Stimulated activated CD4-positive, alpha-beta T cell treated with anti-CD3 and anti-CD28 coated beads, TNF-alpha, amount 100 ng/mL, for 24 hours (primary cell): Measurements from ENCODE around the gene P2RY6.
"Not testable (repeated sequence)": the region's sequence is repeated elsewhere in the genome, so short reads cannot be mapped to it uniquely, and the experiment has no call there.

Source experiments
- DNase-seq, 3 experiments: peaks; one replicate each; pipeline ENCODE4 v3.0.0-alpha.2; 2020; ENCODE audit warnings: low read depth in 3 of 3

P2RY6 gene

GRCh38 chr11:73271936-73272679, at the start of gene P2RY6:
TSS of gene P2RY6 (plus strand) at chr11:73272338. CDS start at chr11:73296519, 24,181 bp downstream.
- DNase-seq: no peak

DNA sequence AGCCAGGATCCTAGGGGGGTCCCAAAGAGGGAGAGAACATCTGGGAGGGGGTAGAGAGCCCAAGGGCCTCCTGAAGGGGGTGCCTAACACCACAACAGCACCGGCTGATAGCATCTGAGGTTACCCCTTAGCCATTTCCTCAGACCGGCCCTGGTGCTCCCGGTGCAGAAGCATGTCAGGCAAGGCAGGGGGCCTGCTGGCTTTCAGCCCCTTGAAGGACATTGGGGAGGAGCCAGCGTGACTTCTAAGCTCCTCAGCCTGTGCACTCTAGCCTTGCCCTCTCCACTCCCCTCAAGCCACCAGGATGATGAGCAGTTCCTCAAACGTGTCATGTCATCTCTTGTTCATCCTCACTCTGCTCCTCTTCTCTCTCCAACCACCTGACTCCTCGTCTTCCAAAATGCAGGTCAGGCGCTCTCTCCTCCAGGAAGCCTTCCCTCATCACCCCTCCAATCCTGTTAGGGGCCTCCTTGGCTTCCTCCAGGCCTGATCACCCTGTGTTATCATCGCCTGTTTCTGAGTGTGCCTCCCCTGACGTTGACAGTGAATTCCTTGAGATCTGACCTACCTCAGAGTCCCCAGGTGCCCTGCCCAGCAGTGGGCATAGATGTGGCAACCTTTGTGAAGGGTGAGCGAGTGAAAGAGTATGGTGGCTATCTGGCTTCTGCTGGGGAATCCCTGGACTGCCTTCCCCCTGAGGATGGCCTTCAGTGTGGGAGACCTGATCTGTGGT, 48.0 kb upstream of the P2RY6 start:
- DNase-seq: no peak

DNA sequence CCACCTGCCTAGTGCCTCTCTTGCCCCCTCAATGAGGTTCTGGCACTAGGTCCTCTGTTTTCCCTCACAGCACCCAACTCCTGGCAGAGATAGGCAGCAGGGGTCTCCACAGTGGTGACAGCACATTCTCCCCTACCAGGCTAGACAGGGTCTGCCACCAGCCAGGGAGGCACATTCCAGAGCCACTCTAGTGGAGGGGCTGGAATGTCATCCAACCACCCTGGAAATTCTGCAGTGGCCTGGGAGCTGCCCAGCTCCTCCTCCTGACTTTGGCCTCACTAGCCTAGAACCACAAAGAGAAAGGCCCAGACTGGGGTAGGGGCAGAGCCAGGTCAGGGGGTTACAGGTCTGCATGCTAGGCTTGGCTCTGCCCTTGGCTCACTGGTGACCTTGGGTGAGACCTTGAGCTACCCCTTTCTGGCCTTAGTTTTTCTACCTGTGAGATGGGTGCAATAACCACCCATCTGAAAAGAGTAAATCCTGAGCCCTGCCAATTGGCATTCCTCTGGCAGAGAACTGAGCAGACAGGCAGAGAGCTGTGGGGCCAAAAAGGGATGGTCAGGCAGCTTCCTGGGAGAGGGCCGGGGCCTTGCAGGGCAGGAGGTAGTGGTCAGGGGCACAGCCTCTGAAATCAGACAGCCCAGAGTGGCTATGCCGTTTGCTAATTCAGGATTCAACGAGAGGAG, 47.0 kb upstream of the P2RY6 start:
- DNase-seq: no peak

DNA sequence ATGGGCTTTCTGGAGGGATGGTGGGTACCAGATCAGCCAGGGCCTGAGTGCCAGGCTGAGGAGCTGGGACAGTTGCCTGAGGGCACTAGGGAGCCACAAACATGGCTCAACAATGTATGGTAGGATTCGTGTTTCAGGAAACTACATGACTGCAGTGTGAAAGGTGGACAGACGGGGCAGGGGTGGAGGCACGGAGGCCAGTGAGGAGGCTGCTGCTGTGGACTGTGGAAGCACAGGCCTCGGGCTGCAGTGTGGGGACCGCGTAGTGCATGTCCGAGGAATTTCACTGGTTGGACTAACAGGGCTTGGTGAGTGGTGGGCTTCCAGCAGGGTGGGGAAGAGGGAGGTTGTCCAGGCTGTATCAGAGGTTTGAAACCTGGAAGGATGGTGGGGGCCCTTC, 46.3 kb upstream of the P2RY6 start:
- no peak for DNase-seq

GRCh38 chr11:73226297-73227006, 45.7 kb upstream of the P2RY6 start:
- no peak for DNase-seq

DNA sequence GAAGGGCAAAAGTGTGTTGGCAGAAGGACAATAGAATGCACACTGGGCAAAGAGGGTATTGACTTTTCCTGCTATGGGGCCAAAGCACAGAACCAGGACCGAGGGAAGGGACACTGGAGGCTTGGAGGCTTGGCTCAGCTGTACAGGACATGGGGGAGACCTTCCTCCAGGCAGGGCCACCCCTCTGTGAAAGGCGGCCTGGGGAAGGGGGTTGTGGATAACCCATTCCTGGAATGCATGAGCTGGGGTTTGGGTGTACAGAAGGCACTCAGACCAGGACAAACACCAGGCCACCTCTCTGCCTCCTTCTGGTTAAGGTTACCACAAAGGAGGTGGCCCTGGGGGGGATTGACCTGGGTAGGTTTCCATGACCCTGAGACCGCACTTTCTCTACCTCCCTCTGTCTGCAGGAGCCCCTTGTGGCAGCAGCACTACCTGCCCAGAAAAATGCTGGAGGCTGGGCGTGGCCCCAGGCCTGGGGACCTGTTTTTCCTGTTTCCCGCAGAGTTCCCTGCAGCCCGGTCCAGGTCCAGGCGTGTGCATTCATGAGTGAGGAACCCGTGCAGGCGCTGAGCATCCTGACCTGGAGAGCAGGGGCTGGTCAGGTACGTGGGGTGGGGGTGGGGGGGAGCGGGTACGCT, 44.4 kb upstream of the P2RY6 start:
- no peak for DNase-seq

DNA sequence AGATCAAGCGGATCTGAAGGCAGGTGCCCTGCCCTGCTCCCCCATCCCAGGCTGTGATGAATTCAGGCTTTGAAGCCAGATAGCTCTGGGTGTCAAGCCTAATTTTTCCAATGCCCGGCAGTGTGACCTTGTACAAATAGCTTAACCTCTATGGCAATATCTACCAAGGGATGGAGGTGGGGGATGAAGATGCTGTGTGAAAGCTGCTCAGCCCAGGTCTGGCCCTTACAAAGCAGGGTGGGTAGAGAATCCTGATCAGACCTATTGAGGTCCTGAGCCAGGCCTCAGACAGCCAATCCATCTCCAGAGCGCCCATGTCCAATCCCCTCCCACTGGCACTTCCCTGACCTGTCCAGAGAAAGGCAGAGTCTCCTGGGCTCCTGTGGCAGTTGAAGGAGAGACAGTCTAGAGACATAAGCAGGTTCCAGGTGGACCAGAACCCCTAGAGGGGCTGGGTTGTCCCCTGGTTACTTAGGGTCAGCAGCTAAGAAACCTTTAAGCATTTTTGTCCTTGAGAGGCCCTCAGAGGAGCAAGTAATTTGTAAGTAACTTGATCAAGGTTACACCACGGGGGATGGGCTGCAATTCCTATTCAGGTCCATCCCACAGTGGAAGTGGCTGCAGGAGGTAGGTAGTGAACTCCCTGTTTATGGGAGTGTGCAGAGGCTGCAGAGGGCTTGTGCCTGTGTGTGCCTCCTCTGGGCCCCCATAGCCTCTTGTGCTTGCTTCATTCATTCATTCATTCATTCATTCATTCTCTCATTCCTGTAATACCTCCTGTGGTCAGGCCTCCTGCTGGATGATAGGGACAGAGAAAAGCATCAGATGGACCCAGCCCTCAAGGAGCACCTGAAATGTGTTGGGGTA, 43.6 kb upstream of the P2RY6 start:
- DNase-seq: no peak

GRCh38 chr11:73229321-73229895, 42.7 kb upstream of the P2RY6 start:
- no peak for DNase-seq

DNA sequence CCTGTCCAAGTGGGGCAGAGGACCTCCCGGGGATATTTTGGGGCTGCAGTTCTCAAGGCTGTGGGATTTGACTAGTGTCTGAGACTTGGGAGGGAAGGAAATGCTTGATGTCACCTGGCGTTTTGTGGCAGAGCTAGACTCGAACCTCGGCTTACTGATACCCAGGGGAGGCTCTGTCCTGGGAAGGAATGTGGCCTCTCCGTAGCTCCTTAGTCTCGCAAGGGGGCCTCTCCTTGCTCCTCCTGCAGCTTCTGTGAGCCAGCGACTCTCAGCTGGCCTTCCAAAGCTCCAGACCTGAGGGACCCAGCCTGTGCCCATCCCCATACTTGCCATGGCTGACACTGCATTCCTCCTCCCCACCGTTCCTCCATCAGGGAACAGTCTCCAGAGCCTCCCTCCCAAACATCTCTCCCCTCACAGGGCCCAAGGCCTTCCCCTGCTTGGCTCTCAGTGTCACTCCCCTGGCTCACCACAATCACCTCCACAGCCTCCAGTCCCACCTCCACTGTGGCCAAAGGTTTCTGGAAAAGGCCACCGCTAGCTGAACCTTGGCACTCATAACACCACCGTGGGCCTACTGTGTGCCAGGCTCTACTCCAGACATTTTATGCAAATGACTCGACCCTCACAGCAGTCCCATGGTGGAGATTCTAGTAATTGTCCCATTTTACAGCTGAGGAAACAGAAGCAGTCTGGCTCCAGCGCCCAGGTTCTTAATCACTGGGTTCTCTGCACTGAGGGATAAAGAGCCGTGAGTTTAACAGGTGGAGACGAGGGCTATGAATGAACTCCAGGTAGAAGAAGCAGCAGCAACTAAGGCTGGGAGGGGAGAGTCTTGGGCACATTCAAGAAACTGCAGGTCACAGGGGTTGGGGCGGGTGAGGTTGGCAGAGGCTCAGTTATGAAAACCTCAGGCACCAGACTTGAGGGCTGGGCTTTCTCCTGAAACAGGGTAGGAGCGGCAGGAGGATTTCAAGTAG, 42.0 kb upstream of the P2RY6 start:
- no peak for DNase-seq

- no peak for DNase-seq
Observed at GRCh38 chr11:73230931-73231330, 41.2 kb upstream of the P2RY6 start.

DNA sequence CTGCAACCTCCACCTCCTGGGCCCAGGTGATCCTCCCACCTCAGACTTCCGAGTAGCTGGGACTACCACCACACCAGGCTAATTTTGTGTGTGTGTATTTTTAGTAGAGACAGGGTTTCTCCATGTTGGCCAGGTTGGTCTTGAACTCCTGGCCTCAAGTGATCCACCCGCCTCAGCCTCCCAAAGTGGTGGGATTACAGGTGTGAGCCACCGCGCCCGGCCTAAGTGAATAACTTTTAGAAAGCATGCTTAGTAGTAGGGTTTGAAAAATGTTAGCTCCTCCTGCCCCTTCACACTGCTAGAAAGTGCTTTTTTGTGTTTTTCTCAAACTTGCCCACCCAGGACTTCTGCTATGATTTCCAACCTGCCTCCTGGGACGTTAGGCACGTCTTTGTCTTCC, 39.7 kb upstream of the P2RY6 start:
- DNase-seq: not testable (repeated sequence)

DNA sequence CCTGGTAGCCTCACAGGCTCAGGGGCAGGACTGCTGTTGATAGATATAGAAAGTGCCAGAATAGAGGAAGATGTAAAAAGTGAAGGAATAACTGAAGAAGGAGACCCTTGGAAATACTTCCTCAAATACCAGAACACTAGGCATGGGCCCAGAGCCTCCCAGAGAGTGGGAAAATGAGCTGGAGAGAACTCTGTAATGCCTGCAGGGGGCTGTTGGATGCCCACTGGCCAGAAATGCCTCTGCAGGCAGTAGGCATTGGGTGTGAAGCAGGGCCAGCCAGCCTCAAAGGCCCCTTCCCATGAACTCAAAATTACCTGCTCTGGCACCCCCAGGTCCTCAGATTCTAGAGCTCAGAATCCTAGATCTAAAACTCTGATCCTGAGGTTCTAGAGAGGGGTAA, 38.9 kb upstream of the P2RY6 start:
- no peak for DNase-seq

GRCh38 chr11:73233692-73234470, 38.3 kb upstream of the P2RY6 start:
- no peak for DNase-seq

GRCh38 chr11:73234471-73235181, 37.5 kb upstream of the P2RY6 start:
- DNase-seq: no peak

DNA sequence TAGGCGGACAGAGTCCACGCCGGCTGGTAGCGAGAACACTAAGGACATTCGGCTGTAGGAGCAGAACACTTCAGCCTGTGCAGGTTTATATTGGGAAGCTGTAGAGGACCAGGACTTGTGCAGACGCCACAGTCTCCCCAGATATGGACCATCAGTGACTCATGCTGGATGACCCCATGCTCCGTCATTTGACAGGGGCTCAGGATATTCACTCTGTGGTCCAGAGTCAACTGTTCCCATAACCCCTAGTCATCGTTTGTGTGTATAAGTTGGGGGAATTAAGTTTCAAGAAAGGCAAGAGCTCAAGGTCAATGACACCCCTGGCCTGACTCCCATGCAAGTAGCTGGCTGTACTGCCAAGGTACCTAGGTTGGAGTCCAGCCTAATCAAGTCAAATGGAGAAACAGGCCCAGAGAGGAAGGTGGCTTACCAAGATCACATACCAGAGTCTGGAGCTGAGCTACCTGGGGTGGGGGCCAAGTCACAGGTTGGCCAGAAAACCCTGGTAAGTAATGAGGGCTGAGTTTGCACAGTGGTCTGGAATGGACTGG, 36.8 kb upstream of the P2RY6 start:
- DNase-seq: no peak

- no peak for DNase-seq
Observed at GRCh38 chr11:73236205-73236765, 35.9 kb upstream of the P2RY6 start.

- peak in 1 of 3 experiments; percentile 23 for DNase-seq
Observed at GRCh38 chr11:73236854-73237253, 35.3 kb upstream of the P2RY6 start.
